ENCODE results near the gene HCRT.

HCRT gene

GRCh38 chr17:42180411-42180921, 4.8 kb downstream of the HCRT start:
- Histone ChIP-seq H3K4me3 (ENCODE audit: low read length in 2 of 2) (peak overlapping the region in 1 of 2 donors; percentile 26), H3K4me1 (ENCODE audit: control insufficient read depth in 2 of 2, insufficient read depth in 2 of 2, low read length in 2 of 2) (peaks cover 23 to 33% of the 10 kb centered on the region in 2 donors), H3K27me3 (ENCODE audit: control insufficient read depth in 2 of 2, insufficient read depth in 2 of 2, low read length in 2 of 2) (peaks cover 7 to 19% of the 10 kb centered on the region in 2 donors), H3K9me3 (ENCODE audit: control insufficient read depth in 2 of 2, low read length in 2 of 2) (no peaks in the 10 kb centered on the region), H3K27ac (ENCODE audit: low read depth in 2 of 2, low read length in 2 of 2) (no peak overlapping the region), H3K36me3 (ENCODE audit: control insufficient read depth in 2 of 2, insufficient read depth in 2 of 2, low read length in 2 of 2) (no peaks in the 10 kb centered on the region), H3K9ac (ENCODE audit: low read depth in 1 of 2, low read length in 2 of 2) (no peak overlapping the region)

DNA sequence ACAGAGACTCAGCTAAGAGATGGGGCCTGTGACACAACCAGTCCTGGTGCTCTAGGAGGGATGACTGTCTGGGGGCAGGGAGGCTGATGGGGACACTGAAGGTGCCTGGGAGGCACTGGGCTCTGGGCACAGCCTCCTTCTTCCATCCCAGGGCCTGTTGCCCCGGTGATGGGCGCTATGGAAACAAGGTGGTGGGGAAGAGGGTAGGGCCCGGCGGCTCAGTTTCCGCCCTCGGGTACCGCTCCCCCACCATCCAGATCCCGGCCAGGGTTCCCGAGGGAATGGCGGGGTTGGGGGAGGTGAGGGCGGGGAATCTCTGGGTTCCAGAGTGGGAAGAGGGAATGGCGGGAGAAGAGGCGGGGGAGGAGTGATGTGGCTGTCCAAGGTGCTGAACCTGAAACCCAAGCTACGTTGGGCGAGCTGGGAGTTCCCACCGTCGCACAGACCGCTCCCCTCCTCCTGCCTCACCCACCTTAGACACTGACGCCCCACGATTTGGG, 5.3 kb downstream of the HCRT start:
- peaks cover 23 to 32% of the 10 kb centered on the region in 2 donors for H3K4me1 ChIP-seq (ENCODE audit: control insufficient read depth in 2 of 2, insufficient read depth in 2 of 2, low read length in 2 of 2)
- H3K36me3 ChIP-seq (ENCODE audit: control insufficient read depth in 2 of 2, insufficient read depth in 2 of 2, low read length in 2 of 2) = no peaks in the 10 kb centered on the region
- H3K27me3 ChIP-seq (ENCODE audit: control insufficient read depth in 2 of 2, insufficient read depth in 2 of 2, low read length in 2 of 2) = peaks cover 7 to 19% of the 10 kb centered on the region in 2 donors
- H3K9ac ChIP-seq (ENCODE audit: low read depth in 1 of 2, low read length in 2 of 2) = no peak overlapping the region
- H3K9me3 ChIP-seq (ENCODE audit: control insufficient read depth in 2 of 2, low read length in 2 of 2) = no peaks in the 10 kb centered on the region
- no peak overlapping the region for H3K4me3 ChIP-seq (ENCODE audit: low read length in 2 of 2)
- H3K27ac ChIP-seq (ENCODE audit: low read depth in 2 of 2, low read length in 2 of 2) = no peak overlapping the region

DNA sequence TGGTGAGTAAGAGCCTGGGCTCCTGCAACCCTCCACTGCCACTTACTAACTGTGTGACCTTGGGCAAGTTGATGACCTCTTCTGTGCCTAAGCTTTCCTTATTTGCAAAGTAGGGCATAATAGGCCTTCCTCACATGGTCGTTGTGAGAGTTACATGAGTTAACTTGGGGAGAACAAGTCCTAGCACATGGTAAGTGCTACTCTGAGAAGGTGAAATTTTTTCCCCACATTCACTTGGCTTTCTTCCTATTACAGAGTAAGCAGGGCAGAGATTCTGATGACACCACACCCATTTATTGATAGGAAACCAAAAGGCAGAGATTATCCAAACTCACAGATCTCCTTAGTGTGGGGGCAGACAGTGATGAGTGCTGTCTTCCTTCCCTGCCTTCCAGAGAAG, 5.9 kb downstream of the HCRT start:
- no peaks in the 10 kb centered on the region for H3K36me3 ChIP-seq (ENCODE audit: control insufficient read depth in 2 of 2, insufficient read depth in 2 of 2, low read length in 2 of 2)
- H3K4me1 ChIP-seq (ENCODE audit: control insufficient read depth in 2 of 2, insufficient read depth in 2 of 2, low read length in 2 of 2) = peaks cover 18 to 26% of the 10 kb centered on the region in 2 donors
- no peak overlapping the region for H3K9ac ChIP-seq (ENCODE audit: low read depth in 1 of 2, low read length in 2 of 2)
- no peaks in the 10 kb centered on the region for H3K9me3 ChIP-seq (ENCODE audit: control insufficient read depth in 2 of 2, low read length in 2 of 2)
- peaks cover 7 to 19% of the 10 kb centered on the region in 2 donors for H3K27me3 ChIP-seq (ENCODE audit: control insufficient read depth in 2 of 2, insufficient read depth in 2 of 2, low read length in 2 of 2)
- H3K4me3 ChIP-seq (ENCODE audit: low read length in 2 of 2) = no peak overlapping the region
- H3K27ac ChIP-seq (ENCODE audit: low read depth in 2 of 2, low read length in 2 of 2) = no peak overlapping the region

- H3K36me3 ChIP-seq (ENCODE audit: control insufficient read depth in 2 of 2, insufficient read depth in 2 of 2, low read length in 2 of 2) = no peaks in the 10 kb centered on the region
- peaks cover 14 to 23% of the 10 kb centered on the region in 2 donors for H3K4me1 ChIP-seq (ENCODE audit: control insufficient read depth in 2 of 2, insufficient read depth in 2 of 2, low read length in 2 of 2)
- H3K27me3 ChIP-seq (ENCODE audit: control insufficient read depth in 2 of 2, insufficient read depth in 2 of 2, low read length in 2 of 2) = peaks cover 7 to 19% of the 10 kb centered on the region in 2 donors
- no peak overlapping the region for H3K4me3 ChIP-seq (ENCODE audit: low read length in 2 of 2)
- no peak overlapping the region for H3K27ac ChIP-seq (ENCODE audit: low read depth in 2 of 2, low read length in 2 of 2)
- no peak overlapping the region for H3K9ac ChIP-seq (ENCODE audit: low read depth in 1 of 2, low read length in 2 of 2)
- H3K9me3 ChIP-seq (ENCODE audit: control insufficient read depth in 2 of 2, low read length in 2 of 2) = no peaks in the 10 kb centered on the region
These were observed 6.4 kb downstream of the HCRT start for GRCh38 chr17:42178817-42179216.

DNA sequence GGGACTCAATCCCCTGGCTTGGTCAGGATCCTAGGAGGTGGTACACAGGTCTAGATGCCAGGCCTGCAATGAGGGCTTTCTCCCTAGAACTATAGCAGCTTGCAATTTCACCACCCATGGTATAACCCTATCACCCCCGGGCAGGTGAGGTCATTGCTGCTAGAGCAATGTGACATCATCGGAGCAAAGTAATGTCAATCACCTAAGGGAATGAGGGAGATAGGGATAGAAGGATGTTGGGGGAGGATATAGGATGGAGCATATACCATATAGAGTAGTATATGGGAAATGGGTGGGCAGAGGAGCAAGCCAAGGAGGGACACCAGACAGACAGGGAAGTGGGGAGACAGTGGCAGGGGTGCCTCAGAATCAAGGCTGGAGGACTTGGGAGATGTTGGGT, 7.6 kb downstream of the HCRT start:
- Histone ChIP-seq H3K27me3 (ENCODE audit: control insufficient read depth in 2 of 2, insufficient read depth in 2 of 2, low read length in 2 of 2) (peaks cover 7 to 19% of the 10 kb centered on the region in 2 donors), H3K4me3 (ENCODE audit: low read length in 2 of 2) (no peak overlapping the region), H3K27ac (ENCODE audit: low read depth in 2 of 2, low read length in 2 of 2) (no peak overlapping the region), H3K36me3 (ENCODE audit: control insufficient read depth in 2 of 2, insufficient read depth in 2 of 2, low read length in 2 of 2) (no peaks in the 10 kb centered on the region), H3K9me3 (ENCODE audit: control insufficient read depth in 2 of 2, low read length in 2 of 2) (no peaks in the 10 kb centered on the region), H3K9ac (ENCODE audit: low read depth in 1 of 2, low read length in 2 of 2) (no peak overlapping the region), H3K4me1 (ENCODE audit: control insufficient read depth in 2 of 2, insufficient read depth in 2 of 2, low read length in 2 of 2) (peaks cover 3 to 12% of the 10 kb centered on the region in 2 donors)

DNA sequence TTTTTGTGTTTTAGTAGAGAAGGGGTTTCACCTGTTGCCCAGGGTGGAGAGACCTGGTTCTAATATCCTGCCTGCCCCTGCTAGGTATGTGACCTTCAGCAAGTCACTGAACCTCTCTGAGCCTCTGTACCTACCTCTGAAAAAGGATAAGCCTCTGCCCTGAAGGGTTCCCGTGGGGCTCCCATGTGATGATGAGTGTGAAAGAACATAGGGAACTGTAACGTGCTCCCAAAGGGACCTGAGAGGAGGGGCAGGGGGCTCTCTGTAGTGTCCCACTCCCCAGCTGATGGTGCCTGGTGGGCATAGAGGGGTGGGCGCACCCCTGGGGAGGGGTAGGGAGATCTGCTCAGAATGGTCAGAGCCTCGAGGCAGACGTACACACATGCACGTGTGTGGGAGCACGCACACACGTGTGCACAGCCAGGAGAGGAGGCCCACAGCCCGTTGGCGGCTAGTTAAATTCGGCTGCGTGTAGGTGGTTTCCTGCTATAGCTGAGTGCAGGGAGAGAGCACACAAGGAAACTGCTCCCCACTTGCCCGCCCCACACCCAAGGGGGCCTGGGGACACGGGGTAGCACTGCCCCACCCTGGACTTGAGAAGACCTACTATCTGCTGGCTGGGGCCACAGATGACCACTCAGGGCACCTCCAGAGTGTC, 11.0 kb downstream of the HCRT start:
- Histone ChIP-seq H3K9ac (ENCODE audit: low read depth in 1 of 2, low read length in 2 of 2) (no peak overlapping the region), H3K9me3 (ENCODE audit: control insufficient read depth in 2 of 2, low read length in 2 of 2) (no peaks in the 10 kb centered on the region), H3K4me1 (ENCODE audit: control insufficient read depth in 2 of 2, insufficient read depth in 2 of 2, low read length in 2 of 2) (no peaks in the 10 kb centered on the region), H3K27ac (ENCODE audit: low read depth in 2 of 2, low read length in 2 of 2) (no peak overlapping the region), H3K36me3 (ENCODE audit: control insufficient read depth in 2 of 2, insufficient read depth in 2 of 2, low read length in 2 of 2) (no peaks in the 10 kb centered on the region), H3K4me3 (ENCODE audit: low read length in 2 of 2) (no peak overlapping the region), H3K27me3 (ENCODE audit: control insufficient read depth in 2 of 2, insufficient read depth in 2 of 2, low read length in 2 of 2) (no peaks in the 10 kb centered on the region)

GRCh38 chr17:42171831-42172230, 13.4 kb downstream of the HCRT start:
- no peaks in the 10 kb centered on the region for H3K36me3 ChIP-seq (ENCODE audit: control insufficient read depth in 2 of 2, insufficient read depth in 2 of 2, low read length in 2 of 2)
- no peaks in the 10 kb centered on the region for H3K4me1 ChIP-seq (ENCODE audit: control insufficient read depth in 2 of 2, insufficient read depth in 2 of 2, low read length in 2 of 2)
- no peak overlapping the region for H3K4me3 ChIP-seq (ENCODE audit: low read length in 2 of 2)
- no peak overlapping the region for H3K27ac ChIP-seq (ENCODE audit: low read depth in 2 of 2, low read length in 2 of 2)
- H3K9me3 ChIP-seq (ENCODE audit: control insufficient read depth in 2 of 2, low read length in 2 of 2) = no peaks in the 10 kb centered on the region
- H3K27me3 ChIP-seq (ENCODE audit: control insufficient read depth in 2 of 2, insufficient read depth in 2 of 2, low read length in 2 of 2) = no peaks in the 10 kb centered on the region
- H3K9ac ChIP-seq (ENCODE audit: low read depth in 1 of 2, low read length in 2 of 2) = no peak overlapping the region

- no peaks in the 10 kb centered on the region for H3K9me3 ChIP-seq (ENCODE audit: control insufficient read depth in 2 of 2, low read length in 2 of 2)
- no peak overlapping the region for H3K4me3 ChIP-seq (ENCODE audit: low read length in 2 of 2)
- H3K36me3 ChIP-seq (ENCODE audit: control insufficient read depth in 2 of 2, insufficient read depth in 2 of 2, low read length in 2 of 2) = no peaks in the 10 kb centered on the region
- no peaks in the 10 kb centered on the region for H3K4me1 ChIP-seq (ENCODE audit: control insufficient read depth in 2 of 2, insufficient read depth in 2 of 2, low read length in 2 of 2)
- H3K27ac ChIP-seq (ENCODE audit: low read depth in 2 of 2, low read length in 2 of 2) = no peak overlapping the region
- H3K27me3 ChIP-seq (ENCODE audit: control insufficient read depth in 2 of 2, insufficient read depth in 2 of 2, low read length in 2 of 2) = no peaks in the 10 kb centered on the region
- no peak overlapping the region for H3K9ac ChIP-seq (ENCODE audit: low read depth in 1 of 2, low read length in 2 of 2)
These were observed 15.9 kb downstream of the HCRT start for GRCh38 chr17:42169351-42169750.

- no peaks in the 10 kb centered on the region for H3K27me3 ChIP-seq (ENCODE audit: control insufficient read depth in 2 of 2, insufficient read depth in 2 of 2, low read length in 2 of 2)
- H3K4me3 ChIP-seq (ENCODE audit: low read length in 2 of 2) = no peak overlapping the region
- no peaks in the 10 kb centered on the region for H3K4me1 ChIP-seq (ENCODE audit: control insufficient read depth in 2 of 2, insufficient read depth in 2 of 2, low read length in 2 of 2)
- H3K9me3 ChIP-seq (ENCODE audit: control insufficient read depth in 2 of 2, low read length in 2 of 2) = no peaks in the 10 kb centered on the region
- H3K27ac ChIP-seq (ENCODE audit: low read depth in 2 of 2, low read length in 2 of 2) = no peak overlapping the region
- H3K9ac ChIP-seq (ENCODE audit: low read depth in 1 of 2, low read length in 2 of 2) = no peak overlapping the region
- no peaks in the 10 kb centered on the region for H3K36me3 ChIP-seq (ENCODE audit: control insufficient read depth in 2 of 2, insufficient read depth in 2 of 2, low read length in 2 of 2)
These were observed 17.4 kb downstream of the HCRT start for GRCh38 chr17:42167807-42168206.

- Histone ChIP-seq H3K36me3 (ENCODE audit: control insufficient read depth in 2 of 2, insufficient read depth in 2 of 2, low read length in 2 of 2) (no peaks in the 10 kb centered on the region), H3K4me3 (ENCODE audit: low read length in 2 of 2) (no peak overlapping the region), H3K9me3 (ENCODE audit: control insufficient read depth in 2 of 2, low read length in 2 of 2) (no peaks in the 10 kb centered on the region), H3K9ac (ENCODE audit: low read depth in 1 of 2, low read length in 2 of 2) (no peak overlapping the region), H3K27me3 (ENCODE audit: control insufficient read depth in 2 of 2, insufficient read depth in 2 of 2, low read length in 2 of 2) (no peaks in the 10 kb centered on the region), H3K4me1 (ENCODE audit: control insufficient read depth in 2 of 2, insufficient read depth in 2 of 2, low read length in 2 of 2) (no peaks in the 10 kb centered on the region), H3K27ac (ENCODE audit: low read depth in 2 of 2, low read length in 2 of 2) (no peak overlapping the region)
These were observed 19.0 kb downstream of the HCRT start for GRCh38 chr17:42166196-42166763.

Measured in mucosa of rectum (tissue), 2 donors.